NCI-H1417 treated with DMSO at 0.1 percent for 48 hours (cell line): Measurements from ENCODE around the gene LAMA2.

Experiments used
- DNase-seq: peaks from one replicate; lab custom pipeline; 2025; lab: John Stamatoyannopoulos, UW

The LAMA2 gene

GRCh38 chr6:129184324-129184723 is 301.4 kb downstream of the LAMA2 start:
- DNase-seq = no peak

DNA sequence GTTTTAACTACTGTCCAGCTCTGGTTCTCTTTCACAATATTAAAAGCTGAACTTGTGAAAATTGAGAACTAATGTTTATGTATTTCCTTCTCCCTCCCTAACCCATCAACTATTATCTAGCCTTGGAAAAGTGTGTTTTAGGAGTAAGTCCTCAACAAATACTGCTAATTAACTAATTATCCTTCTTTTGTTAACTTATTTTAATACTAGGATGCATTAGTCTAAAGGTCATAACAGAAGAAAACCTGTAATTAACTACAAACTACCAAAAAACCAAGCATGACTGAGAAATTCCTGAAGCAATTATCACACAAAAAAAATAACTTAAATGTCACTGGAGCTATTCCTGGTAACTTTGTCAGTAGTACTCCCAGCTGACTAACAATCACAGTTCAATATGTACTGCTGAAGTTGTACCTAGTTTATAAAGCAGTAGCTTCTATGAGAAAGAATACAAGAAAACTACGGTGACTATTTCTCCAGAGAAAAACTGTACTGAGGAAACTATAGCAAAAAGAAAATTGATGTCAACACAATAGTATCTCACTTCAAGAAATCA is 301.9 kb downstream of the LAMA2 start:
- no peak for DNase-seq

DNA sequence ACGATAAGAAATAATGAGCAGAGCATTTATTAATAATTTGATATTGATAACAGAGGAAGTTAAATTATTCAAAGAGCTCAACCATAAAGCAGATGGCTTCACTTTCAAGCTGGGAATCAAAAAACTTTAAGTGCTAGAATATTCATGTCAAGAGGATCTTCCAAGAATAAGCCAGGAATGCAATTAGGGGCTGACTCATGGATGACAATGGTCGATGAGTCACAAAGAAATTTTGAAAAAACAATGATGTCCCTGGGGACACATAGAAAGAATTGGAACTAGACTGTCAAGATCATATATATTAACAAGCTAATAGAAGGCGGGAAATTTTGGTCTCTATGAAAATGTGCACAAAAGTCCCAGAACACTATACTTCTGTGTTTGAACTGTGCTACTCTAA is 304.1 kb downstream of the LAMA2 start:
- no peak for DNase-seq

GRCh38 chr6:129188306-129188705 is 305.4 kb downstream of the LAMA2 start:
- DNase-seq = no peak

- no peak for DNase-seq
Observed at GRCh38 chr6:129188795-129189194, 305.9 kb downstream of the LAMA2 start.

GRCh38 chr6:129189266-129189665 is 306.3 kb downstream of the LAMA2 start:
- no peak for DNase-seq

GRCh38 chr6:129191235-129191634 is 308.3 kb downstream of the LAMA2 start:
- no peak for DNase-seq

GRCh38 chr6:129192458-129192989 is 309.6 kb downstream of the LAMA2 start:
- no peak for DNase-seq

DNA sequence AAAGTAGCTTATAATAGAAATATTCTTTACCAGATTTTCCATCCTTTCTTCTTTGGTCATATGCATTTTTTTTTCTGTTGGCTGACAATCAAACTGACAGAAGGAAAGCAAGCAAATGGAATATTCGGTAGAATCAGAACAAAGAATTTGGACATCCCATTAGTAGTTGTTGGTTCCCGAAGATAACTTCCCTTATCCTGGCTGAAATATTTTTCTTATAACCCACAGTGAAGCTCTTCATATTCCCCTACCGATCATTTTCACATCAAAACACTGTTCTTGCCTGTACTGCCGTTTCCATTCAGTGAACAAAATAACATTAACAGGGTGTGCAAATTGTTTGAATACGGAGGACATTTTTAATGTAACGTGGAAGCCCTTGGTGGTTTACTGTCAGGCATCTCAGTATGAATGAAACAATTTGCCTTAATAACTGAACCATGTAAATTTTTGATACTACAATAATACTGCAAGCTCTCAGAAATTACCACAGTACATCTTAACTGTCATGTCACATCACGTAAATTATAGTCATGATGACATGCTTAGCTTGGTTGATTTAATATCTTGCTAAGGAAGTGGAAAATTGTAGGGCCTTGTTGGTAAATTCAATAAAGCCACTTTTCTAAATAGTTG is 311.5 kb downstream of the LAMA2 start:
- no peak for DNase-seq

DNA sequence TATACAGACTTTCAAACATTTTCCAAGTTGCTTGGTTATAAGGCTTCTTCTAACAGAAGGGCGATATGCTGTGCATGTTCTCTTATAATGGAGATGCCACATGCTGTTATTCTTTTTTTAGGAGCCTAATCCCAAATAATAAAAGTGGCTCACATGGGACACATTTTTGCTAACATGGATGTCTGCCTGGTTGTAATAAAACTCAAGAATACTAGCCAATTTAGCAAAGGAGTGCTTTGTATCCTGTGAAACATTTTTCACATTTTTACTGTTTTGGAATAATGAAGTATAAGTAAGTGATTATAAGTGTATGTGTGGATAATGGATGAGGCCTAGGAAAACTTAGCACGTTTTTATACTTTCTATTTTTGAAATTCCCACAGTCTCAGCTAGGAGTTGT is 312.2 kb downstream of the LAMA2 start:
- DNase-seq = no peak

GRCh38 chr6:129195643-129196042 is 312.7 kb downstream of the LAMA2 start:
- DNase-seq = no peak

GRCh38 chr6:129197154-129197553 is 314.2 kb downstream of the LAMA2 start:
- no peak for DNase-seq

- DNase-seq = no peak
Observed at GRCh38 chr6:129200151-129200550, 317.2 kb downstream of the LAMA2 start.

- DNase-seq = no peak
Observed at GRCh38 chr6:129203190-129203900, 320.4 kb downstream of the LAMA2 start.

DNA sequence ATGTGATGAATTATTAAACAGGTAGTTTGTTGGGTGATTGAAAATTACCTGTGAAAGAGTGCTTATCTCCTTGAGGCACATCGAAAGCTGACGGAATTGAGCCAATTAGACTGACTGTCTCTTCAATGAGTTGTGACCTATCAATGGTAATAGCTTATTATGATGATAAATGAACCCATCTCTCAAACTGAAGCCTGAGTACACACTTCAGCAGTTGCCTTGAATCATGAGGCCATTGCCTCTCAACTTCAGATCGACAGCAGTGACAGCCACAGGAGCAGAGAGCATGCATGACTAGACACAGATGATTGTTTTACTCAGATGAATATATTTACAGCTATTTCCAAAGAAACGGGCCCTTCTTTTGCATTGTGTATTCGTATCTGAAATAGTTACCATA is 323.9 kb downstream of the LAMA2 start:
- DNase-seq = peak; percentile 76

DNA sequence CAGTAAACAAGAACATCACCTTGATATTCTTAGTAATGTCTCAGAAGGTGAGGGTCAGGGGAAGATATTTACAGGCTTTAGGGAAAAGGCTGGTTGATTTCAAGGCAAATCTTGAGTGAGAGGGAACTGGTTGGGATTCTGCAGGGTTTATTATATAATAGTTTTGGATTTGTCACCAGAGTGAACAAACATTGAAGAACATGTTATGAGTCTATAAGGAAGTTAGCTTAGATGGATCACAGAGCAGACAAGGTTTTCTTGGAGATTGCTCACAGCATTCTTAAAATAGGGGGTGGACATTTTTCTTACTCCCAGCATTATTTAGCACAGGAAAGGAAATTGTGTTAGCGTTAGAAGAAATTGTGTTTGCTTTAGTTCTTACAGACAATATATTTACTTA is 324.9 kb downstream of the LAMA2 start:
- DNase-seq = no peak

DNA sequence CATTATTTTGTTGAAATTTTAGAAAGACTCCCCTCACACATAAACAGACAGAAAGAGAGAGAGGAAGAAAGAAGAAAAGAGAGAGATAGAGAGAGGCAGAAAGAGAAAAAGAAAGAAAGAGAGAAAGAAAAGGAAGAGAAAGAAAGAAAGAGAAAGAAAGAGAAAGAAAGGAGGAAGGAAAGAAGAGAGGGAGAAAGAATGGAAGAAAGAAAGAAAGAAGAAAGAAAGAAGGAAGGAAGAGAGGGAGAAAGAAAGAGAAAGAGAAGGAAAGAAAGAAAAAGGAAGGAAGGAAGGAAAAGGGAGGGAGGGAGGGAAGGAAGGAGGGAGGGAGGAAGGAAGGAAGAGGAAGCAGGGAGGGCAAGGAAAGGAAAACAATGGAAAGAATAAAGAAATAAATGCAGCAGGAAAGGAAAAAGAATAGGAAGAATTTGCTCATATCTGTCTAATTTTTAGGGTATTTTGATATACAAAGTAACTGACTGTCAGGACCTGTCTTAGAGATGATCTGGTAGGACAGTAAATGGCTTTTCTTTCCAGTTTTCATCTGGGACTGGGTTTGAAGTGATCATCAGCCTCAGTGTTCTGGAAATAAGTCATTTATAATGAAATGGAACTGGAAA is 325.6 kb downstream of the LAMA2 start:
- no peak for DNase-seq

DNA sequence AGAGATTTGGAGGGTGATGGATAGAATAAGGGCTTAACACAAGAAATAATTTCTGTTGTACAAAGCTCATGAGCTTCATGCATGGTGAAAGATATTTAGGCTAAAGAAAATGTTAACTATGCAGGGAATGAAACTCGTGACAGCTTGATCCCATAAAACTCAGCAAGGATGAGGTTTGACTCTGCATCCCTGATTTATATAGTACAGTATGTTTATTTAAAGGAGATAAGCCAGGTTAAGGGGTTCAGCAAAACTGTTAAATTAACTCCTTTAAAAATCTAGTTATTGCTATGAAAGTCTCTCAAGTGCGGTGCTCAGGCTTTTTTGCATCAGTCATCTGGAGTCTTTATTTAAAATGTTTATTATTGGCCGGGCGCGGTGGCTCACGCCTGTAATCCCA is 326.4 kb downstream of the LAMA2 start:
- no peak for DNase-seq

DNA sequence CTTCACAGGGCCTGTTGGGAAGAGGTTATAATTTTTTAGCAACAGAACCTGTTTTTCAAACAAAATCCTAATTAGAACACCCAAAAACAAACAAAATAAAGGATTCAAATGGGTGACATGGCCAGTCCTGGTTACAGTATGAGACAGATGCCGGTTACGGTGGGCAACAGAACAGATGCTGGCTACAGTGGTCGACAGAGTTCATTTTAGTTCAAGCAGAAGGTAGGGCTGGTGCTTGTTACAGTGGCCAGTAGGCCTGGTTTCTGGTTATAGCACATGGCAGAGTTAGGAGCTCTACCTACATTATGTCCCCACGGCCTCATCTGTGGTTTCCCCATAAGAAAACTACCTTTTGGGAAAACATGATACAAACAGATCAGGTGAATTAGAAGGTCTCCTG is 327.7 kb downstream of the LAMA2 start:
- DNase-seq = no peak

DNA sequence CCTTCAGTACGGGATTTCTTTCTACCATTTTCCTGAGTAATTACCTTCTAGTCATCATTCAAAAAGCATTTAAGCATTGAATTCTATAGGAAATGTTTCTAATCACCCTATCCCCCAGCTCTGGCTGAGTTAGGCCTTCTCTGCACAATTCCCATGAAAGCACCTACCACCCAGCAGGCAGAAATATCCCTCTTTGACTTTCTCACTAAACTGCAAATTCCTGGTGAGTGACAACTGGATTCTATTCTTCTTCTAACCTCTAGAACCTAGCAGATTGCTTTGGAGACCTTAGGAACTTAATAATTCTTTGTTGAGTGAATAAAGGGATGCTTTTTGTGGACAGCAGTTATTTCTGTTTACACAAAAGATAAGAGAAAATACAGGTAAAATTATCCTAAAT is 328.7 kb downstream of the LAMA2 start:
- no peak for DNase-seq

GRCh38 chr6:129212081-129212480 is 329.1 kb downstream of the LAMA2 start:
- no peak for DNase-seq

DNA sequence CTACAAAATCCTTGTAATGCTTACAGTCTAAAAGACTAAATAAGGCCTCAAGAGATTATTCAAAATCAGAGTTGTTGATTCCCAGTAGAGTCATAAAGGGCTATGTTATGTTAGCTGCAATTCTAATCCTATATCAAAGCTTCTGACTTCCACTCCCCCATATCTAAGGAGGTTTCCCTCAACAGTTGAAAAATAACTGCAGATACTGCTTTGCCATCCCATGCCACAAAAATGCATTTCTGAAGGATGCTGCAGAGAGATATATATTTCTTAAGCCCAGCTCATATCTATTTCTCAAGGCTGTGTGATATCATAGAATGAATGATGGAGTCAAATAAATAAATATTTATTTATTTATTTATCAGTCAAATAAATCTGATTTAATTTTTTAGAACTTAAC is 332.3 kb downstream of the LAMA2 start:
- DNase-seq = no peak
